Cerebellar nuclear complex (tissue), 1 donor: ENCODE results near the gene CKAP5.

ENCODE experiments used
- DNase-seq, 2 experiments: peaks; one replicate each; lab custom pipeline; 2025; lab: John Stamatoyannopoulos, UW

CKAP5 gene

GRCh38 chr11:46698597-46698996, 147.5 kb downstream of the CKAP5 start:
- DNase-seq: no peak

- no peak for DNase-seq
These were observed 148.4 kb downstream of the CKAP5 start for GRCh38 chr11:46697723-46698122.

- DNase-seq: no peak
These were observed 148.8 kb downstream of the CKAP5 start for GRCh38 chr11:46697303-46697702.

GRCh38 chr11:46696212-46696558, 149.9 kb downstream of the CKAP5 start:
- no peak for DNase-seq

- DNase-seq: no peak
These were observed 150.5 kb downstream of the CKAP5 start for GRCh38 chr11:46695345-46696211.

GRCh38 chr11:46694607-46695006, 151.5 kb downstream of the CKAP5 start:
- no peak for DNase-seq

GRCh38 chr11:46694072-46694471, 152.0 kb downstream of the CKAP5 start:
- DNase-seq: no peak

GRCh38 chr11:46693597-46694012, 152.5 kb downstream of the CKAP5 start:
- DNase-seq: no peak
